HG02763 (cell line): Measurements from ENCODE around the gene RGPD3.

ENCODE experiments used
- ATAC-seq: cut with Tn5 transposase; IDR thresholded peaks from one replicate; pipeline ENCODE4 v1.9.1; 2021; ENCODE audit warnings: mild to moderate bottlenecking, moderate library complexity; ENCODE audit not compliant: unreplicated experiment

Gene RGPD3

DNA sequence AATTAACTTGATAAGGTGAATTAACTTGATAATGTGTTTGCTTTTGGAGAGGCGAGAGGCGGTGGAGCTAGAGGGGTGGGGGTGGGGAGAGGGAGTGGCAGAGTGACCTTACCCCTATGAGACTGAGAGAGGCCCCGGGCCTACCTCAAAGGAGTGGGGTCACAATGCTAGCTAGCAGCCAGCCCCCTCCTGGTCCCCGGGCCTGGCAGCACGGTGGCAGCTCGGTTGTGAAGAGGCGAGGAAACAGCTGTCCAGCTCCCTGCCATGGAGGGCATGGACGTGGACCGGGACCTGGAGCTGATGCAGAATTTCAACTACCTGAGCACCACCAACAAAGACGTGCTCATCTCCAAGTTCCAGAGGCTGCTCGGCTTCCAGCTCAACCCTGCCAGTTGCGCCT lies 123.9 kb downstream of the RGPD3 start:
- no peak for ATAC-seq

GRCh38 chr2:106343274-106343673 lies 124.9 kb downstream of the RGPD3 start:
- no peak for ATAC-seq

- ATAC-seq, result no peak
Observed at GRCh38 chr2:106342831-106343251, 125.4 kb downstream of the RGPD3 start.

DNA sequence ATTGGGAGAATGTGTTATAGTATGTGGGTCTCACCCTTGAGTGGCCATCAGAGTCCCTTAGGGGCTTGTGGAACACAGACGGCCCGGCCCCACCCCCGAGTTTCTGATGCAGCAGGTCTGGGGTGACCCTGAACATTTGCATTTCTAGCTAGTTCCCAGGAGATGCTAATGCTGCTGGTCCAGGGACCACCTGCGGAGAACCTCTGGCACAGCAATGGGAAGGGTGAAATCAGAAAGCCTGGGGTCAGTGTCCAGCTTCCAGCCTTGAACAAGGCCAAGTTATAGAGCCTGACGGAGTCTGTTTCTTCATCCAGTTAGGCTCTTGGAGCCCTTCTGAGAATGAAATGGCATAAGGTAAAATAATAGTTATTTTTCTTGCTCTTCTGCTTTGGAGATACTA lies 126.5 kb downstream of the RGPD3 start:
- no peak for ATAC-seq
